Measurements from ENCODE around the gene RAB2B.
"Not testable (repeated sequence)": the region's sequence is repeated elsewhere in the genome, so short reads cannot be mapped to it uniquely, and the experiment has no call there.

Gene RAB2B

GRCh38 chr14:21442657-21443056 is 34.1 kb downstream of the RAB2B start:
- not testable (repeated sequence) for H3K27me3 ChIP-seq (ENCODE audit: control insufficient read depth in 5 of 5, insufficient read depth in 4 of 5, low read length in 5 of 5); H3K4me1 ChIP-seq (ENCODE audit: control insufficient read depth in 5 of 5, insufficient read depth in 5 of 5, low read length in 5 of 5); H3K36me3 ChIP-seq (ENCODE audit: control insufficient read depth in 5 of 5, insufficient read depth in 5 of 5, low read length in 5 of 5); H3K4me3 ChIP-seq (ENCODE audit: low read depth in 1 of 5, low read length in 5 of 5); H3K9me3 ChIP-seq (ENCODE audit: control insufficient read depth in 5 of 5, low read length in 5 of 5); H3K9ac ChIP-seq (ENCODE audit: low read length in 5 of 5); H3K27ac ChIP-seq (ENCODE audit: low read depth, low read length)

- Histone ChIP-seq H3K36me3 (ENCODE audit: control insufficient read depth in 5 of 5, insufficient read depth in 5 of 5, low read length in 5 of 5) (no peaks in the 10 kb centered on the region), H3K9me3 (ENCODE audit: control insufficient read depth in 5 of 5, low read length in 5 of 5) (no peaks in the 10 kb centered on the region), H3K27ac (ENCODE audit: low read depth, low read length) (no peak overlapping the region), H3K4me3 (ENCODE audit: low read depth in 1 of 5, low read length in 5 of 5) (no peak overlapping the region), H3K27me3 (ENCODE audit: control insufficient read depth in 5 of 5, insufficient read depth in 4 of 5, low read length in 5 of 5) (no peaks in the 10 kb centered on the region), H3K4me1 (ENCODE audit: control insufficient read depth in 5 of 5, insufficient read depth in 5 of 5, low read length in 5 of 5) (peaks cover 0 to 18% (median 15%) of the 10 kb centered on the region in 5 donors), H3K9ac (ENCODE audit: low read length in 5 of 5) (no peak overlapping the region)
These were observed 35.9 kb downstream of the RAB2B start for GRCh38 chr14:21440859-21441258.

GRCh38 chr14:21437063-21437901 is 39.5 kb downstream of the RAB2B start:
- H3K27ac ChIP-seq (ENCODE audit: low read depth, low read length), result peak overlapping the region; percentile 97
- no peaks in the 10 kb centered on the region for H3K36me3 ChIP-seq (ENCODE audit: control insufficient read depth in 5 of 5, insufficient read depth in 5 of 5, low read length in 5 of 5)
- peaks cover 0 to 24% (median 20%) of the 10 kb centered on the region in 5 donors for H3K4me1 ChIP-seq (ENCODE audit: control insufficient read depth in 5 of 5, insufficient read depth in 5 of 5, low read length in 5 of 5)
- peak overlapping the region; percentile 40 to 98 (median 96) for H3K9ac ChIP-seq (ENCODE audit: low read length in 5 of 5)
- no peaks in the 10 kb centered on the region for H3K27me3 ChIP-seq (ENCODE audit: control insufficient read depth in 5 of 5, insufficient read depth in 4 of 5, low read length in 5 of 5)
- no peaks in the 10 kb centered on the region for H3K9me3 ChIP-seq (ENCODE audit: control insufficient read depth in 5 of 5, low read length in 5 of 5)
- peak overlapping the region; percentile 92 to 97 (median 94) for H3K4me3 ChIP-seq (ENCODE audit: low read depth in 1 of 5, low read length in 5 of 5)

- H3K9ac ChIP-seq (ENCODE audit: low read length in 5 of 5), result peak overlapping the region in 4 of 5 donors; percentile 94 to 98 (median 96)
- H3K9me3 ChIP-seq (ENCODE audit: control insufficient read depth in 5 of 5, low read length in 5 of 5), result no peaks in the 10 kb centered on the region
- peaks cover 0 to 24% (median 20%) of the 10 kb centered on the region in 5 donors for H3K4me1 ChIP-seq (ENCODE audit: control insufficient read depth in 5 of 5, insufficient read depth in 5 of 5, low read length in 5 of 5)
- no peaks in the 10 kb centered on the region for H3K27me3 ChIP-seq (ENCODE audit: control insufficient read depth in 5 of 5, insufficient read depth in 4 of 5, low read length in 5 of 5)
- H3K36me3 ChIP-seq (ENCODE audit: control insufficient read depth in 5 of 5, insufficient read depth in 5 of 5, low read length in 5 of 5), result peaks cover 0 to 2% (median 1%) of the 10 kb centered on the region in 5 donors
- H3K27ac ChIP-seq (ENCODE audit: low read depth, low read length), result peak overlapping the region; percentile 97
- H3K4me3 ChIP-seq (ENCODE audit: low read depth in 1 of 5, low read length in 5 of 5), result peak overlapping the region; percentile 92 to 97 (median 94)
These were observed 40.1 kb downstream of the RAB2B start for GRCh38 chr14:21436567-21437062.

GRCh38 chr14:21431126-21431525 is 45.6 kb downstream of the RAB2B start:
- no peak overlapping the region for H3K27ac ChIP-seq (ENCODE audit: low read depth, low read length)
- no peaks in the 10 kb centered on the region for H3K27me3 ChIP-seq (ENCODE audit: control insufficient read depth in 5 of 5, insufficient read depth in 4 of 5, low read length in 5 of 5)
- H3K9me3 ChIP-seq (ENCODE audit: control insufficient read depth in 5 of 5, low read length in 5 of 5), result no peaks in the 10 kb centered on the region
- no peak overlapping the region for H3K9ac ChIP-seq (ENCODE audit: low read length in 5 of 5)
- no peak overlapping the region for H3K4me3 ChIP-seq (ENCODE audit: low read depth in 1 of 5, low read length in 5 of 5)
- H3K36me3 ChIP-seq (ENCODE audit: control insufficient read depth in 5 of 5, insufficient read depth in 5 of 5, low read length in 5 of 5), result peaks cover 24 to 54% (median 51%) of the 10 kb centered on the region in 5 donors
- peaks cover 0 to 9% (median 7%) of the 10 kb centered on the region in 5 donors for H3K4me1 ChIP-seq (ENCODE audit: control insufficient read depth in 5 of 5, insufficient read depth in 5 of 5, low read length in 5 of 5)

GRCh38 chr14:21428930-21429329 is 47.8 kb downstream of the RAB2B start:
- no peak overlapping the region for H3K4me3 ChIP-seq (ENCODE audit: low read depth in 1 of 5, low read length in 5 of 5)
- H3K9me3 ChIP-seq (ENCODE audit: control insufficient read depth in 5 of 5, low read length in 5 of 5), result no peaks in the 10 kb centered on the region
- no peak overlapping the region for H3K9ac ChIP-seq (ENCODE audit: low read length in 5 of 5)
- no peaks in the 10 kb centered on the region for H3K4me1 ChIP-seq (ENCODE audit: control insufficient read depth in 5 of 5, insufficient read depth in 5 of 5, low read length in 5 of 5)
- H3K27me3 ChIP-seq (ENCODE audit: control insufficient read depth in 5 of 5, insufficient read depth in 4 of 5, low read length in 5 of 5), result no peaks in the 10 kb centered on the region
- H3K36me3 ChIP-seq (ENCODE audit: control insufficient read depth in 5 of 5, insufficient read depth in 5 of 5, low read length in 5 of 5), result peaks cover 34 to 72% (median 64%) of the 10 kb centered on the region in 5 donors
- no peak overlapping the region for H3K27ac ChIP-seq (ENCODE audit: low read depth, low read length)

- Histone ChIP-seq H3K27me3 (ENCODE audit: control insufficient read depth in 5 of 5, insufficient read depth in 4 of 5, low read length in 5 of 5) (no peaks in the 10 kb centered on the region), H3K9ac (ENCODE audit: low read length in 5 of 5) (no peak overlapping the region), H3K27ac (ENCODE audit: low read depth, low read length) (no peak overlapping the region), H3K36me3 (ENCODE audit: control insufficient read depth in 5 of 5, insufficient read depth in 5 of 5, low read length in 5 of 5) (peaks cover 40 to 93% (median 74%) of the 10 kb centered on the region in 5 donors), H3K9me3 (ENCODE audit: control insufficient read depth in 5 of 5, low read length in 5 of 5) (no peaks in the 10 kb centered on the region), H3K4me3 (ENCODE audit: low read depth in 1 of 5, low read length in 5 of 5) (no peak overlapping the region), H3K4me1 (ENCODE audit: control insufficient read depth in 5 of 5, insufficient read depth in 5 of 5, low read length in 5 of 5) (no peaks in the 10 kb centered on the region)
These were observed 50.1 kb downstream of the RAB2B start for GRCh38 chr14:21426692-21427091.

- Histone ChIP-seq H3K9me3 (ENCODE audit: control insufficient read depth in 5 of 5, low read length in 5 of 5) (no peaks in the 10 kb centered on the region), H3K36me3 (ENCODE audit: control insufficient read depth in 5 of 5, insufficient read depth in 5 of 5, low read length in 5 of 5) (peaks cover 28 to 76% (median 62%) of the 10 kb centered on the region in 5 donors), H3K27me3 (ENCODE audit: control insufficient read depth in 5 of 5, insufficient read depth in 4 of 5, low read length in 5 of 5) (no peaks in the 10 kb centered on the region), H3K27ac (ENCODE audit: low read depth, low read length) (no peak overlapping the region), H3K9ac (ENCODE audit: low read length in 5 of 5) (no peak overlapping the region), H3K4me1 (ENCODE audit: control insufficient read depth in 5 of 5, insufficient read depth in 5 of 5, low read length in 5 of 5) (no peaks in the 10 kb centered on the region), H3K4me3 (ENCODE audit: low read depth in 1 of 5, low read length in 5 of 5) (no peak overlapping the region)
These were observed 57.2 kb downstream of the RAB2B start for GRCh38 chr14:21419528-21419927.

- Histone ChIP-seq H3K4me3 (ENCODE audit: low read depth in 1 of 5, low read length in 5 of 5) (no peak overlapping the region), H3K36me3 (ENCODE audit: control insufficient read depth in 5 of 5, insufficient read depth in 5 of 5, low read length in 5 of 5) (peaks cover 42 to 80% (median 70%) of the 10 kb centered on the region in 5 donors), H3K9ac (ENCODE audit: low read length in 5 of 5) (no peak overlapping the region), H3K27me3 (ENCODE audit: control insufficient read depth in 5 of 5, insufficient read depth in 4 of 5, low read length in 5 of 5) (no peaks in the 10 kb centered on the region), H3K27ac (ENCODE audit: low read depth, low read length) (no peak overlapping the region), H3K4me1 (ENCODE audit: control insufficient read depth in 5 of 5, insufficient read depth in 5 of 5, low read length in 5 of 5) (no peaks in the 10 kb centered on the region), H3K9me3 (ENCODE audit: control insufficient read depth in 5 of 5, low read length in 5 of 5) (no peaks in the 10 kb centered on the region)
These were observed 61.4 kb downstream of the RAB2B start for GRCh38 chr14:21415329-21415728.

GRCh38 chr14:21414137-21414631 is 62.6 kb downstream of the RAB2B start:
- no peak overlapping the region for H3K27ac ChIP-seq (ENCODE audit: low read depth, low read length)
- no peak overlapping the region for H3K4me3 ChIP-seq (ENCODE audit: low read depth in 1 of 5, low read length in 5 of 5)
- peaks cover 53 to 82% (median 72%) of the 10 kb centered on the region in 5 donors for H3K36me3 ChIP-seq (ENCODE audit: control insufficient read depth in 5 of 5, insufficient read depth in 5 of 5, low read length in 5 of 5)
- no peaks in the 10 kb centered on the region for H3K27me3 ChIP-seq (ENCODE audit: control insufficient read depth in 5 of 5, insufficient read depth in 4 of 5, low read length in 5 of 5)
- no peak overlapping the region for H3K9ac ChIP-seq (ENCODE audit: low read length in 5 of 5)
- H3K4me1 ChIP-seq (ENCODE audit: control insufficient read depth in 5 of 5, insufficient read depth in 5 of 5, low read length in 5 of 5), result no peaks in the 10 kb centered on the region
- H3K9me3 ChIP-seq (ENCODE audit: control insufficient read depth in 5 of 5, low read length in 5 of 5), result no peaks in the 10 kb centered on the region
